Ovary (tissue), 9 donors: ENCODE results near the gene PTPRCAP. TPM values are rescaled to one million over a fixed set of nuclear protein-coding genes. Genes with fewer than 3 reads are reported as not detected.

Experiments used
- DNase-seq, 5 donors: peaks; one replicate each; pipeline ENCODE4 v3.0.0-alpha.2; 2019 to 2020
- H3K27ac ChIP-seq, 2 donors: fragments of 200-600 bp; one replicate each; pipeline versions ENCODE4 v1.5.1 to v1.8.0; 2019 to 2022
- H3K27me3 ChIP-seq: fragments of 200-600 bp; one replicate; pipeline ENCODE4 v1.8.0; 2022
- H3K36me3 ChIP-seq: fragments of 200-600 bp; sonication (generic); one replicate; pipeline ENCODE4 v1.5.1; 2019
- H3K4me1 ChIP-seq: one replicate; pipeline ENCODE4 v1.8.1; 2013; ENCODE audit warnings: mild to moderate bottlenecking, moderate library complexity; ENCODE audit not compliant: insufficient read depth
- H3K4me3 ChIP-seq: fragments of 200-600 bp; sonication (generic); one replicate; pipeline ENCODE4 v1.5.1; 2017
- H3K9me3 ChIP-seq, 2 donors: fragments of 200-600 bp in 1 of 2; sonication (generic) in 1 of 2; one replicate each; pipeline versions ENCODE4 v1.5.1 to v1.8.1; 2013 to 2019; ENCODE audit warnings: mild to moderate bottlenecking in 1 of 2, moderate library complexity in 1 of 2
- POLR2A ChIP-seq: fragments of 450-650 bp; IDR thresholded peaks from one replicate; pipeline ENCODE4 v1.6.1; 2017; ENCODE audit warnings: antibody characterized with exemption, mild to moderate bottlenecking, moderate library complexity
- WGBS, 3 donors: extraction: QIAGEN DNeasy Blood & Tissue Kit in 1 of 3; methylation state at CpG; one replicate each; pipeline versions ENCODE4 v1.1.5 to v1.1.7; 2013 to 2017; 5-methylcytosine and 5-hydroxymethylcytosine counted together
- intact Hi-C, 4 donors: fragments of 100-400 bp; cut with DNase I; formaldehyde crosslinking; loops; one replicate each; pipeline versions ENCODE4 v1.11.0 to v1.15.1; 2022 to 2023
- polyA plus RNA-seq, 2 donors: library from polyadenylated mRNA; stranded (reverse); fragments of 200-250 nt in 1 of 2; fragments of 350-450 nt in 1 of 2; fragmentation: Illumina TruSeq in 1 of 2; extraction: RNeasy Lipid Tissue Mini Kit (QIAGEN cat#74804) in 1 of 2; gene quantifications; one replicate each; pipeline ENCODE4 v1.2.3, GENCODE V29; 2013 to 2014
- small RNA-seq: library from RNA; depleted of rRNA; stranded (forward); fragments of <200 nt; gene quantifications from one replicate; pipeline ENCODE3, GENCODE V24; 2016
- total RNA-seq, 7 donors: library from RNA; depleted of rRNA in 2 of 7; stranded (reverse); fragments of >200 nt in 2 of 7; fragmentation: NEBNext Ultra II Directional in 3 of 7; extraction: Animal tissue kit (Norgen Biotek cat#: 25700) in 3 of 7; gene quantifications; one replicate each; pipeline versions ENCODE4 v1.1.0 to v1.2.4, GENCODE V29; 2016 to 2023
- TF ChIP-seq, protein P1 (sequence below), 3 donors: fragments of 450-650 bp in 2 of 3; fragments of 200-600 bp in 1 of 3; IDR thresholded peaks; one replicate each; pipeline versions ENCODE4 v1.5.1 to v1.8.0; 2016 to 2022; ENCODE audit warnings: antibody characterized with exemption in 3 of 3, mild to moderate bottlenecking in 1 of 3
- donor health status: DM: no; HTN: no; CAD: no; lungs with moderate emphysema.
- donor health status: DM: no; HTN: no; CAD: no.
- donor health status: Bipolar disorder and iron deficiency.
- donor health status: DM: yes; HTN: yes; CAD: no.
- donor health status: DM: no; HTN: no; CAD: no.
- donor health status: DM: yes; HTN: yes; CAD: no.

PTPRCAP gene
- total and polyA plus RNA-seq, 9 donors = 2.4 to 10.7 (median 4.2) TPM; not detected in 1

DNA sequence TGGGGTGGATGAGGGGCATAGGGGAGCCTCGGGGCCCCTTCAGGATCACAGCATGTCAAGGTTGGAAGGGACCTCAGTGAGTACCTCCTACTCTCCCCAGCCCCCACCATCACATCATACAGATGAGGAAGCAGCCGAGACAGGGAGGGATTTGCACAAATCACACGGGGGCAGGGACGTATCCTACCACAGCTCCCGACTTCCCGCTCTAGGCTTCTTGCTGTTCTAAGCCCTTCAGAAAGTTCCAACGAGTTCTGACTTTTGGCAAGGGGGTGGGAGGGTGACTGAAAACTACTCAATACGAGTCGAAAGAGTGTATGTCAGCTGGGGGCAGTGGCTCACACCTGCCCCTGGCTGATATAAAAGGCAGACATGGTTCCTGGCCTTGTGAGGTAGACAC lies 50.4 kb downstream of the PTPRCAP start:
- Histone ChIP-seq H3K9me3 (no peaks in the 10 kb centered on the region), H3K36me3 (no peaks in the 10 kb centered on the region), H3K4me1 (no peaks in the 10 kb centered on the region), H3K4me3 (no peak overlapping the region), H3K27ac (no peak overlapping the region), H3K27me3 (no peaks in the 10 kb centered on the region)
- intact Hi-C loops = loop anchor here in 1 of 4 donors (5.0 kb wide), 1 partner anchor 35 kb away; the partner anchor contains the start of gene POLD4
- no peak for TF ChIP-seq POLR2A
- TF ChIP-seq, protein P1, sequence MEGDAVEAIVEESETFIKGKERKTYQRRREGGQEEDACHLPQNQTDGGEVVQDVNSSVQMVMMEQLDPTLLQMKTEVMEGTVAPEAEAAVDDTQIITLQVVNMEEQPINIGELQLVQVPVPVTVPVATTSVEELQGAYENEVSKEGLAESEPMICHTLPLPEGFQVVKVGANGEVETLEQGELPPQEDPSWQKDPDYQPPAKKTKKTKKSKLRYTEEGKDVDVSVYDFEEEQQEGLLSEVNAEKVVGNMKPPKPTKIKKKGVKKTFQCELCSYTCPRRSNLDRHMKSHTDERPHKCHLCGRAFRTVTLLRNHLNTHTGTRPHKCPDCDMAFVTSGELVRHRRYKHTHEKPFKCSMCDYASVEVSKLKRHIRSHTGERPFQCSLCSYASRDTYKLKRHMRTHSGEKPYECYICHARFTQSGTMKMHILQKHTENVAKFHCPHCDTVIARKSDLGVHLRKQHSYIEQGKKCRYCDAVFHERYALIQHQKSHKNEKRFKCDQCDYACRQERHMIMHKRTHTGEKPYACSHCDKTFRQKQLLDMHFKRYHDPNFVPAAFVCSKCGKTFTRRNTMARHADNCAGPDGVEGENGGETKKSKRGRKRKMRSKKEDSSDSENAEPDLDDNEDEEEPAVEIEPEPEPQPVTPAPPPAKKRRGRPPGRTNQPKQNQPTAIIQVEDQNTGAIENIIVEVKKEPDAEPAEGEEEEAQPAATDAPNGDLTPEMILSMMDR (IDR thresholded peaks at IDR 0.05) = no peak
- 18 to 27% (median 24%) methylated on average over 9 of the region's 9 CpGs for WGBS, 3 donors
- DNase-seq = no peak

Small RNA genes lying within 50 kb of the gene (small RNA-seq; reads per million reads assigned to genes)
- gene RNU6-1238P = not detected

Other genes starting within 250 kb of the PTPRCAP start
- gene GRK2, start 171.2 kb downstream of the PTPRCAP start, total RNA-seq = 10 to 100 TPM; 24.8 to 58.1 (median 49.0) TPM
- 10 to 100 TPM; 21.5 to 39.3 TPM for gene GRK2, start 171.2 kb downstream of the PTPRCAP start, polyA plus RNA-seq
- 10 to 100 TPM; 35.6 to 60.9 (median 44.6) TPM for gene ANKRD13D, start 148.4 kb downstream of the PTPRCAP start, total RNA-seq
- gene ANKRD13D, start 148.4 kb downstream of the PTPRCAP start, polyA plus RNA-seq = 10 to 100 TPM in 1 of 2 donors, 1 to 10 TPM in 1; 5.6 to 29.3 TPM
- 10 to 100 TPM; 37.9 to 69.9 (median 52.1) TPM for gene SSH3, start 134.2 kb downstream of the PTPRCAP start, total RNA-seq
- gene SSH3, start 134.2 kb downstream of the PTPRCAP start, polyA plus RNA-seq = 10 to 100 TPM; 18.1 to 32.1 TPM
- 10 to 100 TPM; 22.6 to 57.7 (median 47.2) TPM for gene POLD4, start 84.1 kb downstream of the PTPRCAP start, total RNA-seq
- gene POLD4, start 84.1 kb downstream of the PTPRCAP start, polyA plus RNA-seq = 10 to 100 TPM; 12.5 to 87.8 TPM
- gene CLCF1, start 64.1 kb downstream of the PTPRCAP start, total RNA-seq = 10 to 100 TPM in 1 of 7 donors, 1 to 10 TPM in 6; 3.4 to 22.9 (median 5.0) TPM
- gene CLCF1, start 64.1 kb downstream of the PTPRCAP start, polyA plus RNA-seq = 1 to 10 TPM; 2.5 to 9.6 TPM
- gene RAD9A, start 45.7 kb downstream of the PTPRCAP start, total RNA-seq = 10 to 100 TPM; 13.9 to 51.7 (median 23.5) TPM
- 10 to 100 TPM in 1 of 2 donors, 1 to 10 TPM in 1; 3.1 to 20.3 TPM for gene RAD9A, start 45.7 kb downstream of the PTPRCAP start, polyA plus RNA-seq
- 10 to 100 TPM; 32.2 to 86.9 (median 55.5) TPM for gene PPP1CA, start 35.8 kb downstream of the PTPRCAP start, total RNA-seq
- gene PPP1CA, start 35.8 kb downstream of the PTPRCAP start, polyA plus RNA-seq = 10 to 100 TPM; 43.7 to 54.9 TPM
- 1 to 10 TPM in 3 of 7 donors, under 1 TPM in 4; 0.15 to 2.0 (median 1.00) TPM for gene TBC1D10C, start 33.6 kb downstream of the PTPRCAP start, total RNA-seq
- 1 to 10 TPM in 1 of 2 donors, under 1 TPM in 1; 0.32 to 1.6 TPM for gene TBC1D10C, start 33.6 kb downstream of the PTPRCAP start, polyA plus RNA-seq
- 10 to 100 TPM in 1 of 7 donors, 1 to 10 TPM in 1, under 1 TPM in 5; 0.12 to 13.2 (median 0.66) TPM for gene CARNS1, start 22.0 kb downstream of the PTPRCAP start, total RNA-seq
- gene CARNS1, start 22.0 kb downstream of the PTPRCAP start, polyA plus RNA-seq = under 1 TPM; 0.45 to 0.58 TPM
- 10 to 100 TPM; 24.8 to 38.6 (median 33.1) TPM for gene RPS6KB2, start 9.2 kb downstream of the PTPRCAP start, total RNA-seq
- 10 to 100 TPM; 10.4 to 38.2 TPM for gene RPS6KB2, start 9.2 kb downstream of the PTPRCAP start, polyA plus RNA-seq
- 10 to 100 TPM; 31.1 to 80.5 (median 60.8) TPM for gene CORO1B, start 5.8 kb upstream of the PTPRCAP start, total RNA-seq
- 10 to 100 TPM in 1 of 2 donors, 1 to 10 TPM in 1; 2.8 to 74.3 TPM for gene CORO1B, start 5.8 kb upstream of the PTPRCAP start, polyA plus RNA-seq
- under 1 TPM in 1 of 7 donors, not detected in 6; 0.15 TPM for gene GPR152, start 15.0 kb upstream of the PTPRCAP start, total RNA-seq
- not detected for gene GPR152, start 15.0 kb upstream of the PTPRCAP start, polyA plus RNA-seq
- gene CABP4, start 17.7 kb upstream of the PTPRCAP start, total RNA-seq = 1 to 10 TPM in 4 of 7 donors, under 1 TPM in 2, not detected in 1; 0.13 to 2.1 (median 1.2) TPM
- under 1 TPM; 0.62 to 0.92 TPM for gene CABP4, start 17.7 kb upstream of the PTPRCAP start, polyA plus RNA-seq
- gene TMEM134, start 31.6 kb upstream of the PTPRCAP start, total RNA-seq = 10 to 100 TPM; 37.6 to 69.8 (median 44.8) TPM
- 10 to 100 TPM in 1 of 2 donors, 1 to 10 TPM in 1; 2.7 to 44.3 TPM for gene TMEM134, start 31.6 kb upstream of the PTPRCAP start, polyA plus RNA-seq
- gene AIP, start 45.3 kb upstream of the PTPRCAP start, total RNA-seq = 100 to 1,000 TPM in 1 of 7 donors, 10 to 100 TPM in 6; 49.1 to 103 (median 65.4) TPM
- 100 to 1,000 TPM in 1 of 2 donors, 10 to 100 TPM in 1; 33.5 to 114 TPM for gene AIP, start 45.3 kb upstream of the PTPRCAP start, polyA plus RNA-seq
- gene PITPNM1, start 67.7 kb upstream of the PTPRCAP start, total RNA-seq = 10 to 100 TPM in 3 of 7 donors, 1 to 10 TPM in 4; 3.1 to 77.2 (median 9.5) TPM
- gene PITPNM1, start 67.7 kb upstream of the PTPRCAP start, polyA plus RNA-seq = 1 to 10 TPM; 5.3 to 6.1 TPM
- 10 to 100 TPM; 15.8 to 66.1 (median 34.6) TPM for gene CDK2AP2, start 70.5 kb upstream of the PTPRCAP start, total RNA-seq
- 10 to 100 TPM in 1 of 2 donors, 1 to 10 TPM in 1; 3.8 to 35.9 TPM for gene CDK2AP2, start 70.5 kb upstream of the PTPRCAP start, polyA plus RNA-seq
- not detected for gene CABP2, start 85.8 kb upstream of the PTPRCAP start, total RNA-seq
- gene CABP2, start 85.8 kb upstream of the PTPRCAP start, polyA plus RNA-seq = not detected
- 1,000 to 10,000 TPM in 1 of 7 donors, 100 to 1,000 TPM in 6; 358 to 1,321 (median 474) TPM for gene GSTP1, start 146.1 kb upstream of the PTPRCAP start, total RNA-seq
- gene GSTP1, start 146.1 kb upstream of the PTPRCAP start, polyA plus RNA-seq = 100 to 1,000 TPM; 189 to 444 TPM
- gene NDUFV1, start 169.3 kb upstream of the PTPRCAP start, total RNA-seq = 100 to 1,000 TPM; 143 to 184 (median 169) TPM
- gene NDUFV1, start 169.3 kb upstream of the PTPRCAP start, polyA plus RNA-seq = 100 to 1,000 TPM in 1 of 2 donors, 10 to 100 TPM in 1; 47.7 to 133 TPM
- 10 to 100 TPM in 1 of 7 donors, 1 to 10 TPM in 6; 5.0 to 10.5 (median 8.1) TPM for gene NUDT8, start 192.3 kb upstream of the PTPRCAP start, total RNA-seq
- 1 to 10 TPM in 1 of 2 donors, not detected in 1; 5.7 TPM for gene NUDT8, start 192.3 kb upstream of the PTPRCAP start, polyA plus RNA-seq
- gene TBX10, start 202.1 kb upstream of the PTPRCAP start, total RNA-seq = not detected
- not detected for gene TBX10, start 202.1 kb upstream of the PTPRCAP start, polyA plus RNA-seq
- under 1 TPM in 2 of 7 donors, not detected in 5; 0.24 to 0.25 TPM for gene ACY3, start 213.0 kb upstream of the PTPRCAP start, total RNA-seq
- gene ACY3, start 213.0 kb upstream of the PTPRCAP start, polyA plus RNA-seq = under 1 TPM in 1 of 2 donors, not detected in 1; 0.07 TPM
- under 1 TPM in 4 of 7 donors, not detected in 3; 0.15 to 0.57 (median 0.27) TPM for gene ALDH3B2, start 236.9 kb upstream of the PTPRCAP start, total RNA-seq
- gene ALDH3B2, start 236.9 kb upstream of the PTPRCAP start, polyA plus RNA-seq = not detected